HG03354 (cell line): ENCODE measurements around the gene LGALS8.

Experiments used
- ATAC-seq: cut with Tn5 transposase; IDR thresholded peaks from one replicate; pipeline ENCODE4 v1.9.1; 2021; ENCODE audit warnings: mild to moderate bottlenecking; ENCODE audit not compliant: unreplicated experiment, poor library complexity, severe bottlenecking

LGALS8 gene

GRCh38 chr1:236534151-236534651 lies 10.4 kb downstream of the LGALS8 start:
- ATAC-seq: no peak

GRCh38 chr1:236535190-236535589 lies 11.4 kb downstream of the LGALS8 start:
- ATAC-seq: no peak

- no peak for ATAC-seq
These were observed 11.9 kb downstream of the LGALS8 start for GRCh38 chr1:236535662-236536161.

- no peak for ATAC-seq
These were observed 12.8 kb downstream of the LGALS8 start for GRCh38 chr1:236536540-236536939.

GRCh38 chr1:236540813-236541465 lies 17.2 kb downstream of the LGALS8 start:
- no peak for ATAC-seq

GRCh38 chr1:236541710-236542109 lies 17.9 kb downstream of the LGALS8 start:
- no peak for ATAC-seq

GRCh38 chr1:236543065-236543669 lies 19.4 kb downstream of the LGALS8 start:
- no peak for ATAC-seq

GRCh38 chr1:236545621-236546169 lies 21.9 kb downstream of the LGALS8 start:
- ATAC-seq: no peak

GRCh38 chr1:236548452-236548851 lies 24.7 kb downstream of the LGALS8 start:
- no peak for ATAC-seq

- no peak for ATAC-seq
These were observed 27.4 kb downstream of the LGALS8 start for GRCh38 chr1:236550961-236551851.

- no peak for ATAC-seq
These were observed 28.3 kb downstream of the LGALS8 start for GRCh38 chr1:236552096-236552495.

- ATAC-seq: no peak
These were observed 29.1 kb downstream of the LGALS8 start for GRCh38 chr1:236552901-236553300.

- ATAC-seq: no peak
These were observed 29.6 kb downstream of the LGALS8 start for GRCh38 chr1:236553370-236553769.

GRCh38 chr1:236556606-236557005 lies 32.8 kb downstream of the LGALS8 start:
- ATAC-seq: no peak

- no peak for ATAC-seq
These were observed 34.3 kb downstream of the LGALS8 start for GRCh38 chr1:236558081-236558480.

GRCh38 chr1:236558846-236559245 lies 35.1 kb downstream of the LGALS8 start:
- ATAC-seq: no peak

- no peak for ATAC-seq
These were observed 36.5 kb downstream of the LGALS8 start for GRCh38 chr1:236560213-236560771.

GRCh38 chr1:236561976-236562375 lies 38.2 kb downstream of the LGALS8 start:
- ATAC-seq: no peak

GRCh38 chr1:236565530-236565929 lies 41.7 kb downstream of the LGALS8 start:
- no peak for ATAC-seq
